SU-DHL-6 (cell line): ENCODE results near the gene CPPED1.

Experiments used
- EZH2phosphoT487 ChIP-seq: fragments of 200-600 bp; sonication (generic), shearing (Covaris generic); conservative IDR thresholded peaks from 2 replicates; pipeline ENCODE4 v1.6.1; 2018; ENCODE audit warnings: mild to moderate bottlenecking, antibody characterized with exemption, low read length, moderate library complexity, mixed read lengths
- TF ChIP-seq, protein P1 (sequence below): fragments of 200-600 bp; sonication (generic); IDR thresholded peaks from one replicate; pipeline ENCODE4 v1.5.1; 2017; ENCODE audit warnings: antibody characterized with exemption, mild to moderate bottlenecking, low read length, moderate library complexity; ENCODE audit not compliant: insufficient read depth, poor library complexity, severe bottlenecking

DNA sequence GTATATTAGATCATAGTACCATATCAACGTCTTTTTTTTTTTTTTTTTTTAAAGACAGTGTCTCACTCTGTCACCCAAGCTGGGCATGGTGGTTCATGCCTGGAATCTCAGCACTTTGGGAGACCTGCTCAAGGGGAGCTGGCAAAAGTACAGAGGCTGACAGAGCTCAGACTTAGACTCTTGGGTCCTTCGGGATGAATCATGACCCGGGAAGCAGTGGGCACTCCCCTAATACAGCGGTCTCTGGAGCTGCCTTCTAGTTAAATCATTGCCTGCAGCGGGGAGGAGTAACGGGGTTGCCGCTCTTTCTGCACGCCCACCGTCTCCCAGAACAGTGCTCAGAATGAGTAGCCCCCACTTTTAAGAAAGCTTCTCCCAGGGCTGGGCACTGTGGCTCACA lies 174.4 kb downstream of the CPPED1 start:
- TF ChIP-seq, protein P1, sequence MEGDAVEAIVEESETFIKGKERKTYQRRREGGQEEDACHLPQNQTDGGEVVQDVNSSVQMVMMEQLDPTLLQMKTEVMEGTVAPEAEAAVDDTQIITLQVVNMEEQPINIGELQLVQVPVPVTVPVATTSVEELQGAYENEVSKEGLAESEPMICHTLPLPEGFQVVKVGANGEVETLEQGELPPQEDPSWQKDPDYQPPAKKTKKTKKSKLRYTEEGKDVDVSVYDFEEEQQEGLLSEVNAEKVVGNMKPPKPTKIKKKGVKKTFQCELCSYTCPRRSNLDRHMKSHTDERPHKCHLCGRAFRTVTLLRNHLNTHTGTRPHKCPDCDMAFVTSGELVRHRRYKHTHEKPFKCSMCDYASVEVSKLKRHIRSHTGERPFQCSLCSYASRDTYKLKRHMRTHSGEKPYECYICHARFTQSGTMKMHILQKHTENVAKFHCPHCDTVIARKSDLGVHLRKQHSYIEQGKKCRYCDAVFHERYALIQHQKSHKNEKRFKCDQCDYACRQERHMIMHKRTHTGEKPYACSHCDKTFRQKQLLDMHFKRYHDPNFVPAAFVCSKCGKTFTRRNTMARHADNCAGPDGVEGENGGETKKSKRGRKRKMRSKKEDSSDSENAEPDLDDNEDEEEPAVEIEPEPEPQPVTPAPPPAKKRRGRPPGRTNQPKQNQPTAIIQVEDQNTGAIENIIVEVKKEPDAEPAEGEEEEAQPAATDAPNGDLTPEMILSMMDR = no peak
- TF ChIP-seq EZH2phosphoT487 = no peak
